ENCODE measurements around the gene FAM50B. TPM values are rescaled to one million over a fixed set of nuclear protein-coding genes. Genes with fewer than 3 reads are reported as not detected.
A peak's percentile ranks its signal among the peaks of the same experiment; 100 is the strongest.

Gene FAM50B
- total and polyA plus RNA-seq, 3 experiments from 2014 or later, result 7.3 to 10.3 (median 7.5) TPM

- Mint-ChIP-seq H3K27me3 (peaks cover 0 to 27% of the 10 kb centered on the region in 2 donors), H3K4me3 (no peak overlapping the region), H3K27ac (no peak overlapping the region), H3K9me3 (no peaks in the 10 kb centered on the region), H3K36me3 (no peaks in the 10 kb centered on the region), H3K4me1 (peaks cover 0 to under 1% (median 0%) of the 10 kb centered on the region in 3 donors)
- no peaks in the 10 kb centered on the region for H3K4me1 ChIP-seq (ENCODE audit: insufficient read depth, low read length)
- no peaks in the 10 kb centered on the region for H3K27me3 ChIP-seq (ENCODE audit: insufficient read depth, low read length, poor library complexity, severe bottlenecking)
- DNase-seq, result no peak
- no peaks in the 10 kb centered on the region for H3K36me3 ChIP-seq (ENCODE audit: insufficient read depth, low read length)
- no peaks in the 10 kb centered on the region for H3K9me3 ChIP-seq (ENCODE audit: low read length)
- ChIA-PET CTCF (no interaction called here), POLR2A (no interaction called here)
- no peak overlapping the region for H3K4me3 ChIP-seq (ENCODE audit: low read length)
- H3K27ac ChIP-seq (ENCODE audit: low read depth, low read length), result no peak overlapping the region
These were observed 26.3 kb downstream of the FAM50B start for GRCh38 chr6:3875486-3875885.

DNA sequence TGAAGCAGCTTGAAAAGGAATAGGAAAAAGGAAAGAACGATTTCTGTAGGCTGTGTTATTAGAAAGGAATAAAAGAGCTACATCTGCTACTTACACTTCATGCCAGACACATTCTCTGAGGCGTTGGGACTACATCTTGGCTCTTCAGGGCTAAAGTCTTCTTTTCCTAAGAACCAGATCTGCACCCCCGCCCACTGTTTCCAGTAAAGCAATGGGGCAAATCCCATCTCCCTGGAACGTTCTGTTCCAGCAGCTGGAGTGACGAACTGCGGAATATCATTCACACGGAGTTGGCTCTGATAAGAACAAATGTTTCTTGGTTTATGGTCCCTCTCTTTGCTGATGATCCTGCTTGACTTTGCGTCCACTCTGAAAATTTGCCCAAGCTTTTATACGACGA, 26.9 kb downstream of the FAM50B start:
- no peak overlapping the region for H3K27ac Mint-ChIP-seq
- H3K36me3 Mint-ChIP-seq, result no peaks in the 10 kb centered on the region

DNA sequence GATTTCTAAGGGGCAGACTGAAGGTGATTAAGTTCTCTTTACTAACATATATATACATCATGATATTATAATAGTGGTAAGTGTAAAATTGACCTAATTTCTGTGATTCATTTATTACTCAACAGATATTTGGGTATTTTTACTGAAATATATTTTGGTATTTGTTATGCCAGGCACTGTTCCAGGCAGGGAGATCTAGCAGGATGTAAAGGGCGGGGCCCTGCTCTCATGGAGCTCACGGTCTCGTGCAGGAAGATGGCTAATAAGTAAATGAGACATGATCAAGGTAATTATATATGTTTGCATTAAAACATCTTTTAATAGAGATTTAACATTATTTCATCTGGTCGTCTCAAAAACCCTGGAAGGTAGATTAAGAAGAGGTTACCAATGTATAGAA, 27.7 kb downstream of the FAM50B start:
- H3K4me3 Mint-ChIP-seq, result no peak overlapping the region
- no peaks in the 10 kb centered on the region for H3K9me3 ChIP-seq (ENCODE audit: low read length)
- POLR2A ChIA-PET, result no interaction called here
- peaks cover 2 to 37% of the 10 kb centered on the region in 2 donors for H3K27me3 Mint-ChIP-seq
- no peak overlapping the region for H3K27ac ChIP-seq (ENCODE audit: low read depth, low read length)
- no peaks in the 10 kb centered on the region for H3K36me3 Mint-ChIP-seq
- no peaks in the 10 kb centered on the region for H3K27me3 ChIP-seq (ENCODE audit: insufficient read depth, low read length, poor library complexity, severe bottlenecking)
- H3K4me3 ChIP-seq (ENCODE audit: low read length), result no peak overlapping the region
- no peaks in the 10 kb centered on the region for H3K36me3 ChIP-seq (ENCODE audit: insufficient read depth, low read length)
- H3K9me3 Mint-ChIP-seq, result no peaks in the 10 kb centered on the region
- no peaks in the 10 kb centered on the region for H3K4me1 ChIP-seq (ENCODE audit: insufficient read depth, low read length)
- no peak overlapping the region for H3K27ac Mint-ChIP-seq
- no peaks in the 10 kb centered on the region for H3K4me1 Mint-ChIP-seq
- CTCF ChIA-PET, result no interaction called here
- no peak for DNase-seq

More for the DNA sequence above, 26.9 kb downstream of the FAM50B start:
- H3K9me3 ChIP-seq (ENCODE audit: low read length), result no peaks in the 10 kb centered on the region
- no peak overlapping the region for H3K27ac ChIP-seq (ENCODE audit: low read depth, low read length)
- H3K4me1 ChIP-seq (ENCODE audit: insufficient read depth, low read length), result no peaks in the 10 kb centered on the region
- CTCF ChIA-PET, result interaction anchor here (0.6 kb wide), 1 partner anchor 472 kb away, joined by 3 read pairs; no protein-coding TSS in a partner anchor
- Mint-ChIP-seq H3K4me3 (no peak overlapping the region), H3K9me3 (no peaks in the 10 kb centered on the region), H3K4me1 (no peaks in the 10 kb centered on the region), H3K27me3 (peaks cover 0 to 33% of the 10 kb centered on the region in 2 donors)
- H3K36me3 ChIP-seq (ENCODE audit: insufficient read depth, low read length), result no peaks in the 10 kb centered on the region
- H3K4me3 ChIP-seq (ENCODE audit: low read length), result no peak overlapping the region
- no peak for DNase-seq
- POLR2A ChIA-PET, result no interaction called here
- H3K27me3 ChIP-seq (ENCODE audit: insufficient read depth, low read length, poor library complexity, severe bottlenecking), result no peaks in the 10 kb centered on the region

DNA sequence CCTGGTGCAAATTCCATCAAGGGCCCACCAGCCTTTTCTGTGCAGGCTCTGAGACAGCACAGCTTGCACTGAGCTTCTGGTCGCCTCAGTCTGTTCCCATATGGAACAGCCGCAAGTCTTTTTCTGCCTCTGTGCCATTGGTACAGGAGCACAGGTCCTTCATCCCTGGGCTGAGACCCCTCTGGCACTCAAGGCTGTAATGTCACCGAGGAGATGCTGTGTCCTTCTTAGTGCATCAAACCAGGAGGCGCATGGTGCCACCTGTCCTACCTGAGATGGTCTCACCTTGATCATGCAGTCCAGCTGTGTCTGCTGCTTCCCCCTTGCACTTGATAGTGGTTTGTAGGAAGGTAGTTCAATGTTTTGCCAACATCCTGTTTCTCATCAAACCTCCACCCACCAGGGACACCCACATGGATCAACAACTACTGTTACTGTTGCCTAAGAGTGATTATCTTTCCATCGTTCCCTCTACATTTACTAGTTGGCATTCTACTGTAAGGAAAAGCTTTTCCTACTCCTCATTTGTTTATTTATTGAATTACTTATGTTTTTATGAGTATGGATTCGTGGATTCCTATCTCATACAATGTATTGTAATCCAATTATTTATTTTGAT, 29.0 kb downstream of the FAM50B start:
- H3K9me3 Mint-ChIP-seq, result no peaks in the 10 kb centered on the region
- no peak overlapping the region for H3K27ac ChIP-seq (ENCODE audit: low read depth, low read length)
- POLR2A ChIA-PET, result no interaction called here
- H3K4me1 Mint-ChIP-seq, result no peaks in the 10 kb centered on the region
- H3K9me3 ChIP-seq (ENCODE audit: low read length), result no peaks in the 10 kb centered on the region
- H3K27me3 Mint-ChIP-seq, result peaks cover 3 to 31% of the 10 kb centered on the region in 2 donors
- DNase-seq, result no peak
- no peaks in the 10 kb centered on the region for H3K27me3 ChIP-seq (ENCODE audit: insufficient read depth, low read length, poor library complexity, severe bottlenecking)
- no peaks in the 10 kb centered on the region for H3K4me1 ChIP-seq (ENCODE audit: insufficient read depth, low read length)
- no peak overlapping the region for H3K4me3 Mint-ChIP-seq
- no peak overlapping the region for H3K27ac Mint-ChIP-seq
- H3K4me3 ChIP-seq (ENCODE audit: low read length), result no peak overlapping the region
- no peaks in the 10 kb centered on the region for H3K36me3 ChIP-seq (ENCODE audit: insufficient read depth, low read length)
- H3K36me3 Mint-ChIP-seq, result no peaks in the 10 kb centered on the region
- CTCF ChIA-PET, result no interaction called here

- Mint-ChIP-seq H3K36me3 (no peaks in the 10 kb centered on the region), H3K27me3 (peaks cover 7 to 23% of the 10 kb centered on the region in 2 donors), H3K9me3 (no peaks in the 10 kb centered on the region), H3K27ac (peak overlapping the region in 1 of 8 donors; percentile 25), H3K4me1 (no peaks in the 10 kb centered on the region), H3K4me3 (no peak overlapping the region)
- Histone ChIP-seq H3K4me3 (ENCODE audit: low read length) (no peak overlapping the region), H3K36me3 (ENCODE audit: insufficient read depth, low read length) (no peaks in the 10 kb centered on the region), H3K4me1 (ENCODE audit: insufficient read depth, low read length) (no peaks in the 10 kb centered on the region), H3K27me3 (ENCODE audit: insufficient read depth, low read length, poor library complexity, severe bottlenecking) (no peaks in the 10 kb centered on the region), H3K9me3 (ENCODE audit: low read length) (no peaks in the 10 kb centered on the region), H3K27ac (ENCODE audit: low read depth, low read length) (no peak overlapping the region)
- CTCF ChIA-PET, result no interaction called here
- no peak for DNase-seq
- POLR2A ChIA-PET, result no interaction called here
These were observed 30.2 kb downstream of the FAM50B start for GRCh38 chr6:3879194-3879952.

DNA sequence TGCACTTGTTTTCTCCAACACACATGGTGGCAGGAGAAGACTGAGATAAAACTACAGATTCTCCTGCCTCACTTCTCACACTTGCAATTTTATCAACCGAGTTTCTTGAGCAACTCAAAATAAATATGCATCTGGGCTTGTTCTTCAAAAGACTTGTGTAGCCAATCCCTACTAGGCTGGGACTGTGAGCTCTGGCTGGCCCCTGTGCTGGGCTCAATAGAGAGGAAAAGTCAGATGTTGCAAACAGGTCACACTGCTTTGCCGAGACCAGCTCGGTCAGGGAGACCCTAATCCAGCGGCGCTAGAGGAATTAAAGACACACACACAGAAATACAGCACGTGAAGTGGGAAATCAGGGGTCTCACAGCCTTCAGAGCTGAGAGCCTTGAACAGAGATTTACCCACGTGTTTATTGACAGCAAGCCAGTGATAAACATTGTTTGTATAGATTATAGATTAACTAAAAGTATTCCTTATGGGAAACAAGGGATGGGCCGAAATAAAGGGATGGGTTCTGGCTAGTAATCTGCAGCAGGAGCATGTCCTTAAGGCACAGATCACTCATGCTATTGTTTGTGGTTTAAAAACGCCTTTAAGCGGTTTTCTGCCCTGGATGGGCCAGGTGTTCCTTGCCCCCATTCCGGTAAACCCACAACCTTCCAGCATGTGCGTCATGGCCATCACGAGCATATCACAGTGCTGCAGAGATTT, 32.7 kb downstream of the FAM50B start:
- Mint-ChIP-seq H3K27ac (peak overlapping the region in 2 of 8 donors; percentile 30 to 74), H3K4me3 (no peak overlapping the region), H3K9me3 (no peaks in the 10 kb centered on the region), H3K4me1 (no peaks in the 10 kb centered on the region), H3K36me3 (no peaks in the 10 kb centered on the region), H3K27me3 (peaks cover 8 to 23% of the 10 kb centered on the region in 2 donors)
- Histone ChIP-seq H3K4me1 (ENCODE audit: insufficient read depth, low read length) (no peaks in the 10 kb centered on the region), H3K27me3 (ENCODE audit: insufficient read depth, low read length, poor library complexity, severe bottlenecking) (no peaks in the 10 kb centered on the region), H3K4me3 (ENCODE audit: low read length) (no peak overlapping the region), H3K9me3 (ENCODE audit: low read length) (no peaks in the 10 kb centered on the region), H3K27ac (ENCODE audit: low read depth, low read length) (no peak overlapping the region), H3K36me3 (ENCODE audit: insufficient read depth, low read length) (no peaks in the 10 kb centered on the region)
- no peak for DNase-seq
- CTCF ChIA-PET, result no interaction called here
- POLR2A ChIA-PET, result no interaction called here

DNA sequence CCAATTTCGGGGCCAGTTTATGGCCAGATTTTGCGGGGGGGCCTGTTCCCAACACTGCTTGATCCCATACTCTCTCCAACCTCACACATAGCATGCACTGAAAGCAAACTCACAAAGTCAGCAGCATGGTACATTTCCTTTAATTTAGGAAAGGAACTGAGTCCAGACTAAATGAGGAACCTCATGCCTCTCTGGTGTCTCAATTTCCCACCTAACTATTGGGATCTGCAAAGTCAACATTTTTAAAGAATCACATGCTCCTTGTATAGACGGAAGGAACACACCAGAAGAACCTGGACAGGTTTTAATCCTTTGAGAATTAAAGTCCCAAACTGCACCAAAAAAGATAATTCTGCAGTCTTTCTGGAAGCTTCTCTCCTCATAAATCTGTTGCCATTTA, 33.3 kb downstream of the FAM50B start:
- Histone ChIP-seq H3K27me3 (ENCODE audit: insufficient read depth, low read length, poor library complexity, severe bottlenecking) (no peaks in the 10 kb centered on the region), H3K4me1 (ENCODE audit: insufficient read depth, low read length) (no peaks in the 10 kb centered on the region), H3K36me3 (ENCODE audit: insufficient read depth, low read length) (no peaks in the 10 kb centered on the region), H3K9me3 (ENCODE audit: low read length) (no peaks in the 10 kb centered on the region), H3K27ac (ENCODE audit: low read depth, low read length) (no peak overlapping the region), H3K4me3 (ENCODE audit: low read length) (no peak overlapping the region)
- H3K36me3 Mint-ChIP-seq, result no peaks in the 10 kb centered on the region
- H3K9me3 Mint-ChIP-seq, result no peaks in the 10 kb centered on the region
- H3K4me1 Mint-ChIP-seq, result no peaks in the 10 kb centered on the region
- no peak for DNase-seq
- H3K4me3 Mint-ChIP-seq, result no peak overlapping the region
- peaks cover 8 to 23% of the 10 kb centered on the region in 2 donors for H3K27me3 Mint-ChIP-seq
- CTCF ChIA-PET, result no interaction called here
- POLR2A ChIA-PET, result interaction anchor here (0.6 kb wide), 1 partner anchor 20 kb away, joined by 3 read pairs; no protein-coding TSS in a partner anchor
- no peak overlapping the region for H3K27ac Mint-ChIP-seq

DNA sequence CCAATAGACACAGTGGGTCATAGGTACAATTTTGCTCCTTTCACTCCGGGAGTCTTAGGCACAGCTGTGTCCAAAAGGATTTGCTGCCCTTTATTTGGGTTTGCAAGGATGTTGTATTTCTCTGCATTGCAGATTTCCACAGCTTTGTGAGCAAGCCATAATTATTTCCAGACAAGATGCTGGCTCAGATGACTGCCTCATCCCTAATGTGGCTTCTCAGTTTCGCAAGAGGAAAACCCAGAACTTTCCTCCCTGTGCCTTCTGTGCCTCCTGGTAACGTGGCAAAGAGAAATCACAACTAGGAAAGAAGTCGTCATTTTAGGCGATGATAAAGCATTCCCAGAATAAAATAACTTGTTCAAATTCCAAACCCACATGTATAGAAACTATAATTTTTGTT, 33.7 kb downstream of the FAM50B start:
- H3K4me1 Mint-ChIP-seq, result no peaks in the 10 kb centered on the region
- CTCF ChIA-PET, result no interaction called here
- DNase-seq, result no peak
- no peak overlapping the region for H3K27ac Mint-ChIP-seq
- H3K4me3 Mint-ChIP-seq, result no peak overlapping the region
- no peaks in the 10 kb centered on the region for H3K36me3 Mint-ChIP-seq
- H3K27me3 ChIP-seq (ENCODE audit: insufficient read depth, low read length, poor library complexity, severe bottlenecking), result no peaks in the 10 kb centered on the region
- H3K9me3 Mint-ChIP-seq, result no peaks in the 10 kb centered on the region
- no peaks in the 10 kb centered on the region for H3K4me1 ChIP-seq (ENCODE audit: insufficient read depth, low read length)
- no peak overlapping the region for H3K27ac ChIP-seq (ENCODE audit: low read depth, low read length)
- POLR2A ChIA-PET, result interaction anchor here (0.6 kb wide), 1 partner anchor 20 kb away, joined by 3 read pairs; no protein-coding TSS in a partner anchor
- no peaks in the 10 kb centered on the region for H3K36me3 ChIP-seq (ENCODE audit: insufficient read depth, low read length)
- no peak overlapping the region for H3K4me3 ChIP-seq (ENCODE audit: low read length)
- no peaks in the 10 kb centered on the region for H3K9me3 ChIP-seq (ENCODE audit: low read length)
- peaks cover 8 to 23% of the 10 kb centered on the region in 2 donors for H3K27me3 Mint-ChIP-seq

Measured in CD8-positive, alpha-beta memory T cell (primary cell).